ENCODE measurements around the gene NAALADL2. TPM values are rescaled to one million over a fixed set of nuclear protein-coding genes. Genes with fewer than 3 reads are reported as not detected.
"Not testable (repeated sequence)": the region's sequence is repeated elsewhere in the genome, so short reads cannot be mapped to it uniquely, and the experiment has no call there.

NAALADL2 gene
- total RNA-seq, 1 experiment from 2014 or later: 1.0 TPM

DNA sequence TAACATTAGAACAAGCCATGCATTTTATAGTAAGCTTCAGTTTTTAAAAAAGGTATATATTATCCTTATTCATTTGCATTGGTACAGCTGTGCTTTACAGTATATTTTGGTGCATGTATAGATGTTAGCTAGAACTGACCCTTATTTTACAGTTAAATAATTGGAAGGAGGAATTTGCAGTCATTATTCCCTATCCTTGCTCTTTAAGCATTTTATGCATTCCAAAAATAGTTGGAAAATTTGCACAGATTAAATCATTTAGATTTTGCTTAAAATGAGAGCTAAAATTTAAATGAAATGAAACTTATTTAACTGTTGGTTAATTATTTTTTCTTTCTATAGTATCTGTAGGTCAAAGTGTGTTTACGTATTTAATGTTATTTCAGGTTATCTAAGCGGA, 667.1 kb downstream of the NAALADL2 start:
- no peak for DNase-seq (ENCODE audit: extremely low read depth, low read depth)

DNA sequence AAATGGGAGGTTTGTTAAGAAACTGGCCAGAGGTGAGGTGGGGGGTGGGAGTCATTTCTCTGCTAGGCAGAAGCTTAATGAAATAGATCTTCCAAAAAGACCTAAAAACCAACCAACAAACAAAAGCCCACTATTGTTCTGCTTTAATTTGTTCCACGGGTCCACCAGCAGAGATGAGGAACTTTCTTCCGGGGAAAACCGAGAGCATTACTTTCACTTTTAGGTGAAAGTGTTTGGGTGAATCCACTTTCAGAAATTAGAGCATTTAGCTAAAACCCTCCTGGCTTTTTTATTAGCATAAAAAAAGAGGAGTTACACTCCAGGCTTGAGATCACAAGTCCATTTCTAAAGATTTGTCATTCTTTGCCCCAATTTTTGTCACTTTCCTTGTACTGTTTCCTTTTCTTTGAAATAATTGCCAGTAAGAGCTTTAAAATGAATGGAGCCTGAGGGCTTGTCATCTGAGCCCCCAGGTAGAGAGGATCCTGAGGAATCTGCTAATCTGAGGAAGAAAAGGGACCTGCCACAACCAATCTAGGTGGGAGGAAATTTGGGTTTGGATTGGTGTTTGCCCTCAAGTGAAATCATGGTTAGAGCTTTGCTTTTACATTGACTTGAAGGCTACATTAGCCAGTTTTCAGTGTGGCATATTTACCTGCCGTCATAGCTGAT, 667.6 kb downstream of the NAALADL2 start:
- no peak for DNase-seq (ENCODE audit: extremely low read depth, low read depth)

DNA sequence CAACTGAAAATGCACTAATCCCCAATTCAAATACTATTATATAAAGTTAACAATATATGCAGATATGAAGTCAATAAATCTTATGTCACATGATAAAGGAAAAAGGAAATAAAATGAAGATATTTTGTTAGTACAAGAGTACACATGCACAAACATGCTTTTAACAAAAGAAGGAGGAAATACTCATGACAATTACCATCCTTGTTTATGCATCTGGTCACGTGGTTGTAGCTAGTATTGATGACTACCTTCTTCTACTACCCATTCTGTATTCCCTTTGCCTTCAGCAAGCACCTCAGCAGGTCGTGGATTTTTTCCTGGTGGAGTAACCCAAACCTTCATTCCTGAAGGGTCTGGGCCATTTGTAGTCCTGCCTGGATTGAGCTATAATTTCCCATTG, 669.6 kb downstream of the NAALADL2 start:
- DNase-seq (ENCODE audit: extremely low read depth, low read depth): not testable (repeated sequence)

- DNase-seq (ENCODE audit: extremely low read depth, low read depth): no peak
These were observed 676.2 kb downstream of the NAALADL2 start for GRCh38 chr3:175535351-175535750.

DNA sequence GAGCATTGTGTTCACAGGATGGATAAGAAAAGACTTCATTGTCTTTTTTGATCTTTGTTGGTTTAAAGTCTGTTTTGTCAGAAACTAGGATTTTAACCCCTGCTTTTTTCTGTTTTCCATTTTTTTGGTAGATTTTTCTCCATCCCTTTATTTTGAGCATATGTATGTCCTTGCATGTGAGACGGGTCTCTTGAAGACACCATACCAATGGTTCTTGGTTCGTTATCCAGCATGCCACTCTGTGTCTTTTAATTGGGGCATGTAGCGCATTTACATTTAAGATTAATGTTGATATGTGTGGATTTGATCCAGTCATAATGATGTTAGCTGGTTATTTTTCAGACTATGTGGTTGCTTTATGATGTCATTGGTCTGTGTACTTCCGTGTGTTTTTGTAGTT, 687.0 kb downstream of the NAALADL2 start:
- DNase-seq (ENCODE audit: extremely low read depth, low read depth): no peak

GRCh38 chr3:175552929-175553328, 693.8 kb downstream of the NAALADL2 start:
- DNase-seq (ENCODE audit: extremely low read depth, low read depth): no peak

- DNase-seq (ENCODE audit: extremely low read depth, low read depth): no peak
These were observed 695.7 kb downstream of the NAALADL2 start for GRCh38 chr3:175554801-175555200.

DNA sequence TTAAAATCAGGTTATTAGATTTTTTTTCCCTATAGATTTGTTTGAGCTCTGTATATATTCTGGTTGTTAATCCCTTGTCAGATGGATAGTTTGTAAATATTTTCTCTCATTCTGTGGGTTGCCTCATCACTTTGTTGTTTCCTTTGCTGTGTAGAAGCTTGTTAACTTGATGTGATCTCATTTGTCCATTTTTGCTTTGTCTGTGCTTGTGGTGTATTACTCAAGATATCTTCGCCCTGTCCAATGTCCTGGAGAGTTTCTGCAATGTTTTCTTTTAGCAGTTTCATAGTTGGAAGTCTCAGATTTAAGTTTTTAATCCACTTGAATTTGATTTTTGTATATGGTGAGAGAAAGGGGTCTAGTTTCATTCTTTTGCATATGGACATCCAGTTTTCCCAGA, 699.1 kb downstream of the NAALADL2 start:
- DNase-seq (ENCODE audit: extremely low read depth, low read depth): no peak

DNA sequence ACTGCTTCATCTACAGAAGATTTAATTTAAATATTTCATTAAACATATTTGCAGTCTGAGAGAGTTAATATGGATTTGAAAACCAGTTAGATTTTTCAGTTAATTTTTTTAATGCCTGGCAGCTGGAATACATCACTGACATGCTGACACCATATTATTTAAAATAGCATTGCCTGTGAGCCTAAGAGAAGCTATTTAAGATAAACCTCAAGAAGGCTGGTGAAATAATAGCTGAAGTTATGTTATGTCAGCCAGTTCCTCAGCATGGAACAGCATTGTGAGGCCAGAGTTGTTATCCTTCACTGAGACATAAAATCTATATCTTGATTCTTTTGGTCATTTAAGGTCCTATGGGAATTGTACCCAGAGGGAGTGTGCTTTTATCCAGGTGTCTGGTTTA, 705.2 kb downstream of the NAALADL2 start:
- DNase-seq (ENCODE audit: extremely low read depth, low read depth): no peak

- no peak for DNase-seq (ENCODE audit: extremely low read depth, low read depth)
These were observed 712.0 kb downstream of the NAALADL2 start for GRCh38 chr3:175571096-175571495.

- no peak for DNase-seq (ENCODE audit: extremely low read depth, low read depth)
These were observed 714.1 kb downstream of the NAALADL2 start for GRCh38 chr3:175573226-175573625.

GRCh38 chr3:175580318-175580717, 721.2 kb downstream of the NAALADL2 start:
- no peak for DNase-seq (ENCODE audit: extremely low read depth, low read depth)

DNA sequence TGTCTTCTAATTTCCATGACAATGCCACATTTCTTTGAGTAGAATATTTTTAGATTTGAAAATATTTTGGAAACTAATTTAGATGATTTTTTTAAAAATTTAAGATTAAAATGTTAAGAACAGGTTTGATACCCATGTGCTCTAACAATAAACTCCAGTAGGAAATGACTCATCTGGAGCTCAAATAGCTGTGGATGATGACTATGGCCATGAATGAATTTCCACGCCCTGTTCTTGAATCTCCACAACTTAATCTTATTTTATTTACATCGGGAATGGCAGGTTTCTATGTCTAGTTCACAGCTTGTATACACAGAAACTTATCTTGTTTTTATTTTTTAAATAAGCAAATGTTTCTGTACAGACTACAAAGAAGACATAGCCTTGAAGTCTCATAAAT, 726.8 kb downstream of the NAALADL2 start:
- no peak for DNase-seq (ENCODE audit: extremely low read depth, low read depth)

DNA sequence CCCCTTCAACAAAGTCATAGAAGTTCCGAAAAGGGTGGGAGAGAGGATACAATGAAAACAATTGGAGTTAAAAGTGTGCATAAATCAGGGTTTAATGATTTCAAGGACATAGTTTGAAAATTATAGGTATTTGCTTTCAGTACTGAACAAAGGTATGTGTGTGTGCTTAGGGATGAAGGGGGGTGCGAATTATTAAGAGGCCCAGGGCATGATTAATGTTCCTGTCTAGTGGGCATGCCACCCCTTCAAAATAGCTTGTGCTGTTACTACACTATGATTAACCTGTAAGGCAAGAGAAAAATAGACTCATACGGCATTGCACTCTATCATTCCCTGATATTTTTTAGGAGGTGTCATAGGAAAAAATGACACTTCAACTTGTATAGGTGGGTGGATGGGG, 731.6 kb downstream of the NAALADL2 start:
- DNase-seq (ENCODE audit: extremely low read depth, low read depth): no peak

GRCh38 chr3:175591375-175591774, 732.2 kb downstream of the NAALADL2 start:
- DNase-seq (ENCODE audit: extremely low read depth, low read depth): no peak

GRCh38 chr3:175593331-175593730, 734.2 kb downstream of the NAALADL2 start:
- DNase-seq (ENCODE audit: extremely low read depth, low read depth): no peak

DNA sequence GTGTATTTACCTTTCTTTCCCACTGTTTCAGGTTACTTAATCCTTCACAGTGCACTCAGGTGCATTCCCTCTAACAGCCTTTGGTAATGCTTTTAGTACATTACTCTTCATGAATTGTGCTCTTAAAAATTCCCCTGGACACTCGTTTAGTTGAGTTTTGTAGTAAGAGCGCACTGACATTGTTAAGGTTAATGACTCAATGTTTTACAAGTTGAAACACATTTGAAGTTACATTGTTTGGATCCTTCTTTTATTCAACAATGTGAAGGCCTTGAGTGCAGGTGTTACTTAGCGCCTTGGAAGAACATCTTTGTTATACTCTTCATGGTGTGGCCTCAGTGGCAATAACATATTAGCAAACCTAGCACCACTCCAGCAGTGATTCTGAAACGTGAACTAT, 739.6 kb downstream of the NAALADL2 start:
- no peak for DNase-seq (ENCODE audit: extremely low read depth, low read depth)

- no peak for DNase-seq (ENCODE audit: extremely low read depth, low read depth)
These were observed 742.4 kb downstream of the NAALADL2 start for GRCh38 chr3:175601521-175601920.

DNA sequence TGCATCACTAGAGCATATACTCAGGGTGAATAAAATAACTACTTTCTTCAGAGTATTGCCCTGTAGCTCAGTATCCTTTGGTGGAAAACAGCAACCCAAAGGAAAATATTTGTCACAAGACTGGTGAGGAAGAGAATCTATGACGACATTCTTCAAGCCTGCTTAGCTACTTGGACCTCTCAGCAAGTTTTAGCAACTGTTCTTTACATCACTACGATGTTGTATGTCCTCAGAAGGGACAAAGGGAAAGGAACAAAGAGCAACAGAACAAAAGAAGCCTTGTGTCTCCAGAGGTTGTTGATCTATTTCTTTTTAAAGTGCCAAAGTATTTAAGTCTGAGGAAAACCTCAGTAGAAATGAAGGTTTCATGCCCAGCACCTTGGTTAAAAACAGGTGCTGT, 746.7 kb downstream of the NAALADL2 start:
- DNase-seq (ENCODE audit: extremely low read depth, low read depth): no peak

GRCh38 chr3:175606650-175607318, 747.6 kb downstream of the NAALADL2 start:
- no peak for DNase-seq (ENCODE audit: extremely low read depth, low read depth)

GRCh38 chr3:175608356-175608755, 749.2 kb downstream of the NAALADL2 start:
- no peak for DNase-seq (ENCODE audit: extremely low read depth, low read depth)

DNA sequence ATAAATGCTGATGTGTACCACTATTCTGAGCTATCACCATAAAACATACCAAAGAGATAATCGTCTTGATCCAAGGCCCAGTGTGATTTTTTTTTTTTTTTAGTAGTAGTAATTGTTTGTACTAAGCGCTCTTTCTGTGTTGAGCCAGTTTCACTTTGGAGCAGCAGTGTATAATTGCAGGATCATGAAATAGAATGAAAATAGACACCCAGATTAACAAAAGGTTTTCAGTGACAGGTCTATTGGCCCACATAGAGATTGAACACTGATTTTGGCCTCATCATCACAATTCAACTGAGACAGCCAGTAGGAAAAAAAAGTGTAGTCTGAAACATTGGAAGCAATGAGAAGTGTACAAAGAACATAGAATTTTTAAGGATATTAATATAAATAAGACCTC, 749.8 kb downstream of the NAALADL2 start:
- no peak for DNase-seq (ENCODE audit: extremely low read depth, low read depth)

All from NCI-H460 (cell line).